DMS79 treated with DMSO at 0.1 percent for 48 hours (cell line): ENCODE measurements around the gene MPPED2.
"Not testable (repeated sequence)": the region's sequence is repeated elsewhere in the genome, so short reads cannot be mapped to it uniquely, and the experiment has no call there.

ENCODE experiments used
- DNase-seq: peaks from one replicate; lab custom pipeline; 2025; lab: John Stamatoyannopoulos, UW

Gene MPPED2

GRCh38 chr11:30579415-30580175 is 6.6 kb downstream of the MPPED2 start:
- no peak for DNase-seq

- DNase-seq: no peak
These were observed 7.7 kb downstream of the MPPED2 start for GRCh38 chr11:30578406-30578805.

- no peak for DNase-seq
These were observed 12.2 kb downstream of the MPPED2 start for GRCh38 chr11:30573951-30574350.

- DNase-seq: no peak
These were observed 17.2 kb downstream of the MPPED2 start for GRCh38 chr11:30568931-30569330.

- DNase-seq: no peak
These were observed 18.5 kb downstream of the MPPED2 start for GRCh38 chr11:30567644-30568043.

- no peak for DNase-seq
These were observed 19.0 kb downstream of the MPPED2 start for GRCh38 chr11:30567120-30567519.

GRCh38 chr11:30566482-30566881 is 19.7 kb downstream of the MPPED2 start:
- no peak for DNase-seq

- no peak for DNase-seq
These were observed 21.1 kb downstream of the MPPED2 start for GRCh38 chr11:30565027-30565426.

- DNase-seq: no peak
These were observed 24.3 kb downstream of the MPPED2 start for GRCh38 chr11:30561691-30562415.

GRCh38 chr11:30560206-30561106 is 25.7 kb downstream of the MPPED2 start:
- no peak for DNase-seq

- no peak for DNase-seq
These were observed 27.1 kb downstream of the MPPED2 start for GRCh38 chr11:30559004-30559403.

- DNase-seq: not testable (repeated sequence)
These were observed 31.6 kb downstream of the MPPED2 start for GRCh38 chr11:30554587-30554986.

GRCh38 chr11:30553521-30554110 is 32.5 kb downstream of the MPPED2 start:
- no peak for DNase-seq

GRCh38 chr11:30552839-30553238 is 33.3 kb downstream of the MPPED2 start:
- no peak for DNase-seq

- no peak for DNase-seq
These were observed 36.1 kb downstream of the MPPED2 start for GRCh38 chr11:30550022-30550542.

GRCh38 chr11:30549565-30549964 is 36.6 kb downstream of the MPPED2 start:
- peak; percentile 19 for DNase-seq

GRCh38 chr11:30546334-30546733 is 39.8 kb downstream of the MPPED2 start:
- DNase-seq: no peak

GRCh38 chr11:30545507-30545906 is 40.6 kb downstream of the MPPED2 start:
- DNase-seq: no peak

- no peak for DNase-seq
These were observed 43.1 kb downstream of the MPPED2 start for GRCh38 chr11:30543066-30543465.

- no peak for DNase-seq
These were observed 45.4 kb downstream of the MPPED2 start for GRCh38 chr11:30540781-30541180.

- no peak for DNase-seq
These were observed 47.9 kb downstream of the MPPED2 start for GRCh38 chr11:30538251-30538650.

GRCh38 chr11:30535818-30536217 is 50.3 kb downstream of the MPPED2 start:
- DNase-seq: no peak
